ENCODE data around the gene ZNF497. TPM values are rescaled to one million over a fixed set of nuclear protein-coding genes. Genes with fewer than 3 reads are reported as not detected.
"Not testable (repeated sequence)": the region's sequence is repeated elsewhere in the genome, so short reads cannot be mapped to it uniquely, and the experiment has no call there.

ZNF497 gene
- total RNA-seq, 1 donor from 2014 or later = 1.6 TPM

GRCh38 chr19:58394821-58395219 is 32.3 kb upstream of the ZNF497 start:
- DNase-seq (ENCODE audit: low spot score) = no peak

- DNase-seq (ENCODE audit: low spot score) = no peak
Observed at GRCh38 chr19:58393725-58394033, 31.1 kb upstream of the ZNF497 start.

- no peak for DNase-seq (ENCODE audit: low spot score)
Observed at GRCh38 chr19:58392945-58393724, 30.6 kb upstream of the ZNF497 start.

GRCh38 chr19:58388175-58388526 is 25.6 kb upstream of the ZNF497 start:
- DNase-seq (ENCODE audit: low spot score) = no peak

GRCh38 chr19:58387338-58388174 is 25.0 kb upstream of the ZNF497 start:
- DNase-seq (ENCODE audit: low spot score) = no peak

- peak; percentile 98 for DNase-seq (ENCODE audit: low spot score)
Observed at GRCh38 chr19:58386576-58387337, 24.2 kb upstream of the ZNF497 start, which contains the start of gene RPS5. Gene RPS5 (plus strand): TSS chr19:58387269. CDS start chr19:58388138, 869 bp downstream.

- DNase-seq (ENCODE audit: low spot score) = no peak
Observed at GRCh38 chr19:58385891-58386575, 23.5 kb upstream of the ZNF497 start.

GRCh38 chr19:58385313-58385890 is 22.9 kb upstream of the ZNF497 start:
- DNase-seq (ENCODE audit: low spot score) = no peak

GRCh38 chr19:58382997-58383603 is 20.5 kb upstream of the ZNF497 start:
- DNase-seq (ENCODE audit: low spot score) = no peak

- no peak for DNase-seq (ENCODE audit: low spot score)
Observed at GRCh38 chr19:58381460-58382212, 19.1 kb upstream of the ZNF497 start.

GRCh38 chr19:58380662-58381459 is 18.3 kb upstream of the ZNF497 start, which contains the start of gene ZNF837:
Gene ZNF837 (minus strand): TSS chr19:58381030. CDS start chr19:58369332, 11,698 bp downstream.
- DNase-seq (ENCODE audit: low spot score) = peak; percentile 99

- DNase-seq (ENCODE audit: low spot score) = peak; percentile 54
Observed at GRCh38 chr19:58380037-58380661, 17.6 kb upstream of the ZNF497 start.

GRCh38 chr19:58379246-58379645 is 16.7 kb upstream of the ZNF497 start:
- DNase-seq (ENCODE audit: low spot score) = peak; percentile 42

- not testable (repeated sequence) for DNase-seq (ENCODE audit: low spot score)
Observed at GRCh38 chr19:58376724-58377123, 14.2 kb upstream of the ZNF497 start.

GRCh38 chr19:58374200-58374599 is 11.6 kb upstream of the ZNF497 start:
- no peak for DNase-seq (ENCODE audit: low spot score)

- DNase-seq (ENCODE audit: low spot score) = no peak
Observed at GRCh38 chr19:58372311-58373133, 10.0 kb upstream of the ZNF497 start.

- no peak for DNase-seq (ENCODE audit: low spot score)
Observed at GRCh38 chr19:58368561-58369360, 6.2 kb upstream of the ZNF497 start.

Measured in ureter (tissue), 1 donor.